ENCODE data around the gene VOPP1.

The VOPP1 gene

DNA sequence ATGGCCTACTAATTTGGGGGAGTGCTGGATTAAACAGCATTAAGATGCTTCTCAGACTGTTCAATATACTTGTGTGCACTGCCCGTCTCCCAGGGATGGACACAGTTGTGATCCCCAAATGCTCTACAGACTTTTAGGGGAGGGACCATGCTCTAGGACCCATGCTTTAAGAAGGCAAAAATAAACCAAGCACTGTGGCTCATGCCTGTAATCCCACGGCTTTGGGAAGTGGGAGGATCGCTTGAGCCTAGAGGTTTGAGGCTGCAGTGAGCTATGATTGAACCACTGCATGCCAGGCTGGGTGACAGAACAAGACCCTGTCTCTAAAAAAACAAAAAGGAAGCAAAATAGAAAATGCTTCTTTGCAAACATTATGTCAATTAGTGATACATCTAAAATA lies 102.6 kb downstream of the VOPP1 start:
- TF ChIP-seq ZFX (IDR thresholded peaks at IDR 0.05; ENCODE audit: borderline replicate concordance), result no peak
- TF ChIP-seq, protein P1, sequence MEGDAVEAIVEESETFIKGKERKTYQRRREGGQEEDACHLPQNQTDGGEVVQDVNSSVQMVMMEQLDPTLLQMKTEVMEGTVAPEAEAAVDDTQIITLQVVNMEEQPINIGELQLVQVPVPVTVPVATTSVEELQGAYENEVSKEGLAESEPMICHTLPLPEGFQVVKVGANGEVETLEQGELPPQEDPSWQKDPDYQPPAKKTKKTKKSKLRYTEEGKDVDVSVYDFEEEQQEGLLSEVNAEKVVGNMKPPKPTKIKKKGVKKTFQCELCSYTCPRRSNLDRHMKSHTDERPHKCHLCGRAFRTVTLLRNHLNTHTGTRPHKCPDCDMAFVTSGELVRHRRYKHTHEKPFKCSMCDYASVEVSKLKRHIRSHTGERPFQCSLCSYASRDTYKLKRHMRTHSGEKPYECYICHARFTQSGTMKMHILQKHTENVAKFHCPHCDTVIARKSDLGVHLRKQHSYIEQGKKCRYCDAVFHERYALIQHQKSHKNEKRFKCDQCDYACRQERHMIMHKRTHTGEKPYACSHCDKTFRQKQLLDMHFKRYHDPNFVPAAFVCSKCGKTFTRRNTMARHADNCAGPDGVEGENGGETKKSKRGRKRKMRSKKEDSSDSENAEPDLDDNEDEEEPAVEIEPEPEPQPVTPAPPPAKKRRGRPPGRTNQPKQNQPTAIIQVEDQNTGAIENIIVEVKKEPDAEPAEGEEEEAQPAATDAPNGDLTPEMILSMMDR (IDR thresholded peaks at IDR 0.05), result no peak
- H3K27ac ChIP-seq, result no peak overlapping the region

DNA sequence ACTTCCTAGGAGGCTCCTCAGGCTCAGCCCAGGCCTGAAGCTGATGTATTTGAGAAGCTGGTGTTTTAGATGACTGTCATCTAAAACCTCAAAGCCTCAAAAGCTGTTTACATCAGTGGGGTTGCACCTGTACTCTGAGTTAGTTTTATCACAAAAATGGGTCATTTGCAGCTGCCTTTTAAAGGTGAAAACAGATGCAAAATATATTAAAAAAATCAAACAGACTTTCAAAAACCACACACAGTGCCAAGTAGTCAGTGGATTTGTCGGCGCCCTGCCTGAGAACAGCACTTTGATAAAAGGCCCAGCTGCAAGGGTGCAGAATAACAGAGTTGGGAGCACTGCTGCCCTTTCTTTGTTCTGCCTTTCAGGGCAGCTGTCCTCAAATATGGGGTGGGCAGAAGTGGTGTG lies 103.0 kb downstream of the VOPP1 start:
- no peak overlapping the region for H3K27ac ChIP-seq
- TF ChIP-seq ZFX (IDR thresholded peaks at IDR 0.05; ENCODE audit: borderline replicate concordance), result no peak
- TF ChIP-seq, protein P1 (IDR thresholded peaks at IDR 0.05), result no peak

DNA sequence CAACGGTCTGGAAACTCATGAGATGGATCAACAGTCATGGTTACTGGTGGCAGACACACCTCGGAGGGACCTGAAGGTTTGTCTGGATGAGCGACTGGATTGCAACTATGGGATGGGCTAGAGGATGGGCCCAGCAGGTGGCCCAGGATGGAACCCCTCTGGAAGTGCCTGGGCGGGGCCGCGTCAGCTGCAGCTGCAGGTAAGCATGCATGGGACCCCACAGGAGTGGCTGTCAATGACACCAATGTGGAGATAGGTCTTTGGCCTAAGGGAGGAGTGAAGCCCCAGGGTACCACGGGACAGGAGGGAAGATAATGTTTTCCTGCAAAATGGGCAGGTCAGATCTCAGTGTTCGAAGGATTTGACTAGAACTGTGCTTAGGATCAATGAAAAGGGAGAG lies 103.8 kb downstream of the VOPP1 start:
- no peak for TF ChIP-seq ZFX (IDR thresholded peaks at IDR 0.05; ENCODE audit: borderline replicate concordance)
- TF ChIP-seq, protein P1 (IDR thresholded peaks at IDR 0.05), result no peak
- H3K27ac ChIP-seq, result no peak overlapping the region

DNA sequence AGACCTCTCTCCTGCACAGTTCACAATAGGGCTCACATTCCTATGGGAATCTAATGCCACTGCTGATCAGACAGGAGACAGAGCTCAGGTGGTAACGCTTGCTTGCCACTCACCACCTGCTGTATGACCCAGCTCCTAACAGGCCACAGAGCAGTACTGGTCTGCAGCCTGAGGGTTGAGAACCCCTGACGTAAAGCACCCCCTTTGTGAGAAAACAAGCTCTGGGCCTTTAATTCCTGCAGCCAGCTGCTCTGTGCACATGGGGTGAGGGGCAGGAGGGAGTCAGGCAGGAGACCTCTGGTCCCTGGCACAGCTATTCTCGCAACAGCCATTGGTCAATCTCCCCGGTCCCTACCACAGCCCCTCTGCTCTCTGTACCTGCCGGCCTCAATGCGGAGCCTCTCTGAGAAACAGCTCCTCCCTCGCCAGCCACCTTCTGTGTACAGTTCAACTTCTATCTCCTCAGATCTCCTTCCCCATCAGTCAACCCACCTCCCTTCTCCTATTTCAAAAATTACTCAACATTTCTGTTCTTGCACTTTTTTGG lies 105.2 kb downstream of the VOPP1 start:
- TF ChIP-seq ZFX (IDR thresholded peaks at IDR 0.05; ENCODE audit: borderline replicate concordance), result no peak
- TF ChIP-seq, protein P1 (IDR thresholded peaks at IDR 0.05), result no peak

DNA sequence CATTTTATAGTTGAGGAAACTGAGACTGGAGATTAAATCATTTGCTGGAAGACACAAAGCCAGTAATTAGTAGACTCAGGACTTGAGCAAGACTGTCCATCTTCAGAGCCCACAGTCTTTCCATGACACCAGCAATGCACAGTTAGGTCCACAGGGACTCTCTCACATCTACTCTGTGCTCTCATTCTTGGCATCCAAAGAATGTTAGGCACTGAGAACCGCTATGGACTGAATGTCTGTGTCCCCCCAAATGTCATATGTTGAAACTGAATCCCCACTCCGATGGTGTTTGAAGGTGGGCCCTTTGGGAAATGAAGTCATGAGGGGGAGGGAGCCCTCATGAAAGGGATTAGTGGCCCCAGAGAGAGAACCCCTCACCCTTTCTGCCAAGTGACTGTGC lies 106.6 kb downstream of the VOPP1 start:
- no peak overlapping the region for H3K27ac ChIP-seq
- TF ChIP-seq, protein P1 (IDR thresholded peaks at IDR 0.05), result no peak
- no peak for TF ChIP-seq ZFX (IDR thresholded peaks at IDR 0.05; ENCODE audit: borderline replicate concordance)

More for the DNA sequence above, 105.2 kb downstream of the VOPP1 start:
- H3K27ac ChIP-seq, result no peak overlapping the region

DNA sequence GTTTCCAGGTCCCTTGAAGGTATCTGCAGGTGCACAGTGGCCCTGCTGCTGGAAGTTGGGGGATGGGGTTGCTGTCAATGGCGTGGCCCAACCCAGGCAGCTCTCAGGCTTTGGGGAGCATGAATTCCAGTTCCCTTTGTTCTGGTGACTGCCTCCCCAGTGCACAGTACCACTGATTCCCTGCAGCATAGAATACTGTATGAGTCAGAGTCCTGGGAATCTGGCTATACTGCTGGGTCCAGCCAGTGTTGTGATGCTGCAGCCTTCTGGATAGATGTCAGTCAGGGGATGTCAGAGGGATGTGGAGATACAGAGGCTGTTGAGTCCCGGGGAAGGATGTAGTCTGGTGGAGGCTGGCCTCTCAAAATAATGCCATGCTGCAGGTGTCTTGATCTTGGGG lies 107.9 kb downstream of the VOPP1 start:
- TF ChIP-seq, protein P1 (IDR thresholded peaks at IDR 0.05), result no peak
- TF ChIP-seq ZFX (IDR thresholded peaks at IDR 0.05; ENCODE audit: borderline replicate concordance), result no peak
- H3K27ac ChIP-seq, result no peak overlapping the region

DNA sequence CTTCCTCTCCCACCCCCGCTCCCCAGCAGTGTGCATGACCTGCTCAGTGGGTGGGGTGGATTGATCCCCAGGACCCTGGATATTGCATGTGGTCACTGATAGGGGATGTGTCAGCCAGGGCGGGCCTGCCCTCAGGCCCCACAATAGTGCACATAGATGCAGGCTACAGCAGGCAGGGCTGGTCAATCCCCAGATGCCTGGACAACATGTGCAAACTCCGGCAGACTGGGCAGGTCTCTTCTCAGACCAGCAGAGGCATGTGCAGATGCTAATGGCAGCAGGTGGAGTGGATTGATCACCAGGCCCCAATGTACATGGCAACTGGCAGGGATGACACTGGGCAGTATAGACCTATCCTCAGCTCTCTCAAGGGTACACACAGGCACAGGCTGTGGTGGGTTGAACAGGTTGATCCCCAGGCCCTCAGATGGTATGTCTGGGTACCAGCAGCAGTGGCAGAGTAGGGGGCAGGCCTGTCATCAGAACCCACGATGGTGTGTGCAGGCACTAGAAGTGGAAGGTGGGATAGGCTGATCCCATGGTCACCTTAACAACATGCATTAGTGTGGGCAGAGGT lies 108.5 kb downstream of the VOPP1 start:
- TF ChIP-seq, protein P1 (IDR thresholded peaks at IDR 0.05), result no peak
- no peak for TF ChIP-seq ZFX (IDR thresholded peaks at IDR 0.05; ENCODE audit: borderline replicate concordance)
- H3K27ac ChIP-seq, result no peak overlapping the region

Data from 22Rv1 (cell line).